Keratinocyte (primary cell): ENCODE measurements around the gene MRPL48. TPM values are rescaled to one million over a fixed set of nuclear protein-coding genes. Genes with fewer than 3 reads are reported as not detected.

Experiments
- DNase-seq: peaks from one replicate; pipeline ENCODE4 v3.0.0-alpha.2; 2011; ENCODE audit warnings: low read depth, missing footprints, low spot score
- FAIRE-seq: peaks from 2 replicates; lab custom pipeline; 2011; peaks lifted over from hg19 to GRCh38; lab: Jason Lieb, UNC
- H2AFZ ChIP-seq: 2 replicates; pipeline ENCODE4 v1.6.0; 2012; ENCODE audit warnings: low read length, control low read depth, inconsistent platforms; ENCODE audit not compliant: control insufficient read depth
- H3K27ac ChIP-seq: 2 replicates; pipeline ENCODE4 v1.5.1; 2011; ENCODE audit warnings: low read length; ENCODE audit not compliant: control insufficient read depth, insufficient read depth
- H3K27me3 ChIP-seq: 3 replicates; pipeline ENCODE4 v1.6.0; 2011; ENCODE audit warnings: low read length; ENCODE audit not compliant: control insufficient read depth, insufficient read depth; ENCODE audit errors: extremely low read depth
- H3K36me3 ChIP-seq, 2 experiments: 2 replicates in 1 of 2; 3 replicates in 1 of 2; pipeline ENCODE4 v1.5.1; 2011; ENCODE audit warnings: low read length in 2 of 2, mild to moderate bottlenecking in 1 of 2; ENCODE audit not compliant: control insufficient read depth in 2 of 2, insufficient read depth in 2 of 2; ENCODE audit errors: extremely low read depth in 1 of 2
- H3K4me1 ChIP-seq: 3 replicates; pipeline ENCODE4 v1.5.1; 2011; ENCODE audit warnings: low read length; ENCODE audit not compliant: control insufficient read depth, insufficient read depth; ENCODE audit errors: extremely low read depth
- H3K4me2 ChIP-seq: 3 replicates; pipeline ENCODE4 v1.6.0; 2011; ENCODE audit warnings: low read depth, low read length; ENCODE audit not compliant: control insufficient read depth, insufficient read depth; ENCODE audit errors: extremely low read depth
- H3K4me3 ChIP-seq, 3 experiments: fragments of 200-600 bp in 1 of 3; sonication (generic) in 1 of 3; 2 replicates in 2 of 3; 3 replicates in 1 of 3; pipeline ENCODE4 v1.5.1; 2011 to 2016; ENCODE audit warnings: low read length in 3 of 3, mild to moderate bottlenecking in 3 of 3, control low read depth in 2 of 3, inconsistent platforms in 1 of 3, low read depth in 1 of 3, mixed read lengths in 1 of 3, mixed run types in 1 of 3, moderate library complexity in 1 of 3; ENCODE audit not compliant: control insufficient read depth in 2 of 3, insufficient read depth in 2 of 3; ENCODE audit errors: extremely low read depth in 1 of 3
- H3K79me2 ChIP-seq: 2 replicates; pipeline ENCODE4 v1.6.0; 2012; ENCODE audit warnings: low read length; ENCODE audit not compliant: control insufficient read depth, insufficient read depth
- H3K9ac ChIP-seq: 3 replicates; pipeline ENCODE4 v1.6.0; 2011; ENCODE audit warnings: low read length; ENCODE audit not compliant: control insufficient read depth, insufficient read depth; ENCODE audit errors: extremely low read depth
- H3K9me1 ChIP-seq: 3 replicates; pipeline ENCODE4 v1.6.0; 2011; ENCODE audit warnings: low read length; ENCODE audit not compliant: control insufficient read depth, insufficient read depth; ENCODE audit errors: extremely low read depth
- H3K9me3 ChIP-seq: 2 replicates; pipeline ENCODE4 v1.5.1; 2012; ENCODE audit warnings: low read depth, low read length; ENCODE audit not compliant: control insufficient read depth
- H4K20me1 ChIP-seq: 3 replicates; pipeline ENCODE4 v1.6.0; 2011; ENCODE audit warnings: low read length; ENCODE audit not compliant: control insufficient read depth, insufficient read depth; ENCODE audit errors: extremely low read depth
- EZH2 ChIP-seq: IDR thresholded peaks from one replicate; pipeline ENCODE4 v1.6.1; 2012; ENCODE audit warnings: inconsistent platforms, mild to moderate bottlenecking, low read length, moderate library complexity
- dilution Hi-C: fragments of 300-500 bp; cut with MboI; formaldehyde crosslinking; loops from one replicate; pipeline ENCODE4 v1.7.0; 2020; ENCODE audit warnings: low sequenced_read_pairs; ENCODE audit not compliant: extremely low pct_ligation_motif_present
- polyA plus RNA-seq, 5 experiments: library from polyadenylated mRNA; depleted of rRNA in 3 of 5; stranded (reverse) in 3 of 5; stranded (forward) in 1 of 5; unstranded in 1 of 5; fragments of >200 nt; gene quantifications; 1 replicate in 1 of 5; 2 replicates in 3 of 5; 3 replicates in 1 of 5; pipeline versions ENCODE4 v1.2.1 to v1.2.3, GENCODE V29; 2011 to 2012; ENCODE audit warnings: missing spikeins in 2 of 5, low read depth in 1 of 5, low replicate concordance in 1 of 5
- TF ChIP-seq, protein P1 (sequence below), 3 experiments: IDR thresholded peaks in 1 of 3; conservative IDR thresholded peaks in 1 of 3; optimal IDR thresholded peaks in 1 of 3; 2 replicates in 2 of 3; 3 replicates in 1 of 3; pipeline versions ENCODE3 to v1.5.1; 2011; ENCODE audit warnings: low read length in 3 of 3, mild to moderate bottlenecking in 3 of 3, moderate library complexity in 2 of 3, control low read depth in 1 of 3, inconsistent platforms in 1 of 3; ENCODE audit not compliant: insufficient read depth in 2 of 3; ENCODE audit errors: extremely low read depth in 1 of 3

The MRPL48 gene
- polyA plus RNA-seq, 1 donor (not counting 4 experiments of a cell fraction or from before 2014, with no cell fraction given): 72.2 TPM

DNA sequence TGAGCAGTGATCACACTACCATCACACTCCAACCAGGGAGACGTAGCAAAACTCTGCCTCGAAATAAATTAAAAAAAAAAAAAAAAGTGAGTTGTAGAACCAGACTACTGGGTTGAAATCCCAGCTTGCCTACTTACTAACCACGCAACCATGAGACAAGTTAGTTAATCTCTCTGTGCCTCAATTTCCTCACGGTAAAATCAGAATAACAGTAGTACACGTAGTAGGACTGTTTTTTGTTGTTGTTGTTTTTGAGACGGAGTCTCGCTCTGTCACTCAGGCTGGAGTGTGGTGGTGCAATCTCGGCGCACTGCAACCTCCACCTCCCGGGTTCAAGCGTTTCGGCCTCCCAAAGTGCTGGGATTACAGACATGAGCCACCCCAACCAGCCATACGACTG is 41.0 kb upstream of the MRPL48 start:
- Histone ChIP-seq H3K9me1 (no peaks in the 10 kb centered on the region), H4K20me1 (peaks cover 17% of the 10 kb centered on the region)
- TF ChIP-seq, protein P1, sequence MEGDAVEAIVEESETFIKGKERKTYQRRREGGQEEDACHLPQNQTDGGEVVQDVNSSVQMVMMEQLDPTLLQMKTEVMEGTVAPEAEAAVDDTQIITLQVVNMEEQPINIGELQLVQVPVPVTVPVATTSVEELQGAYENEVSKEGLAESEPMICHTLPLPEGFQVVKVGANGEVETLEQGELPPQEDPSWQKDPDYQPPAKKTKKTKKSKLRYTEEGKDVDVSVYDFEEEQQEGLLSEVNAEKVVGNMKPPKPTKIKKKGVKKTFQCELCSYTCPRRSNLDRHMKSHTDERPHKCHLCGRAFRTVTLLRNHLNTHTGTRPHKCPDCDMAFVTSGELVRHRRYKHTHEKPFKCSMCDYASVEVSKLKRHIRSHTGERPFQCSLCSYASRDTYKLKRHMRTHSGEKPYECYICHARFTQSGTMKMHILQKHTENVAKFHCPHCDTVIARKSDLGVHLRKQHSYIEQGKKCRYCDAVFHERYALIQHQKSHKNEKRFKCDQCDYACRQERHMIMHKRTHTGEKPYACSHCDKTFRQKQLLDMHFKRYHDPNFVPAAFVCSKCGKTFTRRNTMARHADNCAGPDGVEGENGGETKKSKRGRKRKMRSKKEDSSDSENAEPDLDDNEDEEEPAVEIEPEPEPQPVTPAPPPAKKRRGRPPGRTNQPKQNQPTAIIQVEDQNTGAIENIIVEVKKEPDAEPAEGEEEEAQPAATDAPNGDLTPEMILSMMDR (optimal IDR thresholded peaks at IDR 0.05 in 1 of 3, IDR thresholded peaks at IDR 0.05 in 1 of 3, conservative IDR thresholded peaks at IDR 0.05 in 1 of 3; ENCODE audit: extremely low read depth in 1 of 3, insufficient read depth in 2 of 3, low read length in 3 of 3): no peak
- no peak for TF ChIP-seq EZH2

DNA sequence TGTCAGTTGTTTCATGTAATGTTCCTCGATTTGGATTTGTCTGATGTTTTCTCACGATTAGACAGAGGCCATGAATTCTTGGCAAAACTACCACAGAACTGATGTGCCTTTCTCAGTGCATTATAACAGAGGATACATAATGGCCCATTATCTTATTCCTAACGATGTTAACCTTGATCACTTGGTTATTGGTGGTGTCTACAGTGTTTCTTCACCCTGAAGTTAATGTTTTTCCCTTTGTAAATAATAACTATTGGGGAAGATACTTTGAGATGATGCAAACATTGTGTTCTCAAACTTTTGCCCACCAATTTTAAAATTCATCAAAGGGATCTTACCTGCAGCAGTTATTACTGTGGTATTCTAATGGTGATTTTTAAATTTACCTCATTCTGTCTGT is 39.9 kb upstream of the MRPL48 start:
- no peak for FAIRE-seq
- Histone ChIP-seq H3K27me3 (no peaks in the 10 kb centered on the region), H3K27ac (no peak overlapping the region)

More for the DNA sequence above, 41.0 kb upstream of the MRPL48 start:
- Histone ChIP-seq H3K9ac (no peak overlapping the region), H3K79me2 (peaks cover 95% of the 10 kb centered on the region), H3K4me2 (no peak overlapping the region), H3K9me3 (no peaks in the 10 kb centered on the region), H2AFZ (no peak overlapping the region), H3K36me3 (no peaks in the 10 kb centered on the region), H3K4me1 (no peaks in the 10 kb centered on the region), H3K27me3 (no peaks in the 10 kb centered on the region), H3K4me3 (no peak overlapping the region), H3K27ac (no peak overlapping the region)
- FAIRE-seq: no peak
- dilution Hi-C loops: no loop called here
- DNase-seq: no peak

More for the DNA sequence above, 39.9 kb upstream of the MRPL48 start:
- no peak overlapping the region for H3K4me2 ChIP-seq
- no peak overlapping the region for H3K4me3 ChIP-seq
- H3K36me3 ChIP-seq: peaks cover 0 to 4% of the 10 kb centered on the region in 2 experiments
- no peak overlapping the region for H2AFZ ChIP-seq
- no peaks in the 10 kb centered on the region for H3K9me3 ChIP-seq
- H3K79me2 ChIP-seq: peaks cover 96% of the 10 kb centered on the region
- no peaks in the 10 kb centered on the region for H3K9me1 ChIP-seq
- H4K20me1 ChIP-seq: peaks cover 21% of the 10 kb centered on the region
- TF ChIP-seq, protein P1 (optimal IDR thresholded peaks at IDR 0.05 in 1 of 3, IDR thresholded peaks at IDR 0.05 in 1 of 3, conservative IDR thresholded peaks at IDR 0.05 in 1 of 3; ENCODE audit: extremely low read depth in 1 of 3, insufficient read depth in 2 of 3, low read length in 3 of 3): no peak
- no peak for TF ChIP-seq EZH2
- no peak overlapping the region for H3K9ac ChIP-seq
- dilution Hi-C loops: no loop called here
- DNase-seq: no peak
- H3K4me1 ChIP-seq: peaks cover 3% of the 10 kb centered on the region
